ENCODE measurements around the gene MICAL3.

Gene MICAL3

DNA sequence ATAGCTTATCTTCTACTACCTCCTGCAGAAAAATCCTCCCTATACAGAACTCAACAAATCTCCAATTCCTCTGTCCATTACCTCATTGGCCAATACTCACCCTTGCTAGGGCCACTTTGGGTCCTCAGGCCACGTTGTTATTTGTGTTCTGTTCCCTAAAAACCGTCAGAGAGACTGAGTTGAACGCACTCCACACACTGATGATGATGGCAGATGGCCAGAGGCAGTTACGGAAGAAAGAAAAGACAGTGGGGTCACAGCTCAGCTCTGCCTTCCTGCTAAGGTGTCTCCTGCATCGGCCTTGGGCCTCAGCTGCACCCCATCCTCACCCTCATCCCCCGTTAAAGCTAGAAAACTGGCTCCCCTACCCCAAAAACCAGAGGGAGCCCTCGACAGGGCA, 66.2 kb downstream of the MICAL3 start:
- in situ Hi-C loops (cut with MboI; ENCODE audit: low sequenced_read_pairs): no loop called here

GRCh38 chr22:17957693-17958092, 66.7 kb downstream of the MICAL3 start:
- in situ Hi-C loops (cut with MboI; ENCODE audit: low sequenced_read_pairs): no loop called here

DNA sequence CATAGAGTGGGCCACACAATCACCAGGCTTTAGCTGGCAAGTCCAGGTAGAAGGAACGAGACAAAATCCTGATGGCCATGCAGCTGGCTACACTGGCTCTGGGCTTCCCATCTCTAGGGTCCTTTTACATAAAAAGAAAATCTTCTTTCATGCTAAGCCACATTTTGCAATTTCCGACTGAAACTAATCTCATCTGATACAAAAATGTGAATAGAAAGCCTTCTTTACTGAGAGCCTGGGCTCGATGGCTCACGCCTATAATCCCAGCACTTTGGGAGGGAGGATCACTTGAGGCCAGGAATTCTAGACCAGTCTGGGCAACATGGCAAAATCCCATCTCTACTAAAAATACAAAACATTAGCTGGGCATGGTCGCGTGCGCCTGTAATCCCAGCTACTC, 67.2 kb downstream of the MICAL3 start:
- in situ Hi-C loops (cut with MboI; ENCODE audit: low sequenced_read_pairs): no loop called here

DNA sequence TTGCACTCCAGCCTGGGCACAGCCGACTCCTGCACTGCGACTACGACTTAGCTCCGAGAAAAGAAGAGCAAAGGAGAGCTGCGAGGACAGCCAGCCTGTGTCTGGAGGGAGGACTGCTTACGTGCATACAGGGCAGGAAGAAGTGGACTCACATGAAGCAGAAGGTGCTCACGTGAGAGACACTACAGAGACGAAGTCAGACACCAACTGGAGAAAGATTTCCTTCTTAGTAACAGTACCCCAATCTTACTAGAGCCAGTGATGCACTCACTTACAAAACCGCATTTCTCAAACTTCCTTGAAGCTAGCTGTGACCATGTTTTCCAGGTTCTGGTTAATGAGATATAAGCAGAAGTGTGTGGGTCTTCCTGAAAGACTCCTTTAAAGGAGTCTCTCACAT, 67.7 kb downstream of the MICAL3 start:
- in situ Hi-C loops (cut with MboI; ENCODE audit: low sequenced_read_pairs): no loop called here

DNA sequence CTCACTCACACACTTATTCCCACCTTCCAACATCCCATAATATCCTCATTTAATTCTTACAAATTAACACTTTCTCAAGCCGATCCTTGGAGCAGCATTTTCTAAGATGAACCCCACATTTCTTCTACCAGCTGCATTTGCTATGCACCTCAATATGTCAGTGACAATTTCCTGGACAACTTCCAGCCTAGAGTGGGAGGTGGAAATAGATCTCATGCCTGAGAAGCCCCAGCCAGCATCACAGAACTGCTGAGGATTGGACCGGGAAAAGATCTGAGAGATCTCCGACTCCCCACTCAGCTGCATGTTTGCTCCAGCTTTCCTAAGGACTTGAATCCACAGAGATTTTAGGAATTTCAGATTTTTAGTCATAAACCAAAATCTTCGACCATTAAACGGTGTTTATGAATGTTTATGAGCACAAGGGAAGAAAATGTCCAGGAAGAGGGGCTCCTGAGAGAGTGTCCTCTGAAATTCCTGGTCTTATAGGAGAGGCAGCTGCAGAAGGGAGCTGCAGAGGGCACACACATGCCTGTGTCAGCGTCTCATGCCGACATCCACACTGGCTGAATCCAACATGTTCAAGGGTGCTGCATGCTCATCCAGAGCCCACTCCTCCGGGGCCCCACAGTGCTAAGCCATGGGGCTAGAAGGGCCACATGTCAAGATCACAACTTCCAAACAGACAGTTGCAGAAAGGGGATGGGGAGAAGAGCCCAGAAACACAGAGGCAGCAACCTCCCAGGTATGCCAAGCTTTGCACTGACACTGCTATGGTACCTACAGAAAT, 68.6 kb downstream of the MICAL3 start:
- in situ Hi-C loops (cut with MboI; ENCODE audit: low sequenced_read_pairs): no loop called here

- in situ Hi-C loops (cut with MboI; ENCODE audit: low sequenced_read_pairs): no loop called here
These were observed 69.3 kb downstream of the MICAL3 start for GRCh38 chr22:17954860-17955587.

GRCh38 chr22:17954200-17954859, 70.0 kb downstream of the MICAL3 start:
- in situ Hi-C loops (cut with MboI; ENCODE audit: low sequenced_read_pairs): no loop called here

DNA sequence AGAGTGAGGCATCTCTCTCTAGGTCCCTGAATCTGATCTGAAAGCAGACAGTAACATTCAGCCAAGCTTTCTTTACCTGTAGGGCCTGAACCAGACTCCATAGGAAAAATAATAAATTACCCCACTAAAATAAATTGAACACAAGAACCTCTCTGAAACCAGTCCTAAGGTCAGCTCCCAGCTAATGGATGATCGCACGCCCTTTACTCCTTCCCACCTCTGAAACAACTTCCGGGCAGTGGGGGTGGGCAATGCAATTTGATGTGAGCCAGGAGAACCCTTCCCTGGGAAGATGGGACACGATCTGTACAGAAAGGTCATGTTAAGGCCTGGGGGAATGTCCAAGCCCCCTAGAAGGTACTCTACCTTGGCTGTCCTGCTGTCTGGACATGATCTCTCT, 71.2 kb downstream of the MICAL3 start:
- in situ Hi-C loops (cut with MboI; ENCODE audit: low sequenced_read_pairs): no loop called here

DNA sequence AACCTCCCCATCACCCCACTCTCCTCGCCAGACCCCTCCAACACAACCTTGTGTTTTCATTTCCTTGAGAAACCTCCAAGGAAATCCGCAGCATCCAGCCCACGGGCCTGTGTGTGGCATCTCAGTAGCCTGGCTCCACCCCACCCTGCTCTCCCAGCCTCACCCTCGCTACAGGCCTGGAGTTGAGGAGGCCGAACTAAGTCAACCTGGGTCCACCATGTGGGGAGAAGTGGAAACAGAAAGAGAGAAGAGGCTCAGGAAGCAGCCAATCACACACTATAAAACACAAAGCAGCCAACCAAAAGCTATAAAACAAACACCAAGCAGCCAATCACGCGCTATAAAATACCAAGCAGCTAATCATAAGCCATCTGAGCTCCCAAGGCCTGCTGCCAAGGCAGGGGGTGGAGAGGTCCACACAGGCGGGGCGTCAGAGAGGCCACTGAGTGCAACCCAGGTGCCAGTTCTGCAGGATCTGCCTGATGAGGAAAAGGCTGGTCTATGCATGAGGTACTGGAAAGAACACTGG, 72.0 kb downstream of the MICAL3 start:
- in situ Hi-C loops (cut with MboI; ENCODE audit: low sequenced_read_pairs): no loop called here

DNA sequence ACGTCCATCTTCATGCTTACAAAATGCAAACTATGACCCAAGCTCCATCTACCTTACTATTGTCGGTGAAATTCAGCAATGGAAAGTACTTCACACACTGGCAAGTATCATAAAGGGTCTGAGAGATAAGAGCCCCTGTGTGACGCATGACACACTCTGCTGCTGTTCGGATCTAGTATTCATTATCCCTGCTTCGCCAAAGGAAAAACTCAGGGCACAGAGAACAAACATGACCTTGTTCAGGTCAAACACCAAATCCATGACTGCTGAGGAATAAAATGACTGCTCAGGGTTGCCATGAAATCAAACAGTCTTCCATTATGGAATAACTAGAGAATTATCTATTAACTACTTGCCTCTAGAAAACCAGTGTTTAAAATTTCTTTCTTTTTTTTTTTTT, 73.0 kb downstream of the MICAL3 start:
- in situ Hi-C loops (cut with MboI; ENCODE audit: low sequenced_read_pairs): no loop called here

DNA sequence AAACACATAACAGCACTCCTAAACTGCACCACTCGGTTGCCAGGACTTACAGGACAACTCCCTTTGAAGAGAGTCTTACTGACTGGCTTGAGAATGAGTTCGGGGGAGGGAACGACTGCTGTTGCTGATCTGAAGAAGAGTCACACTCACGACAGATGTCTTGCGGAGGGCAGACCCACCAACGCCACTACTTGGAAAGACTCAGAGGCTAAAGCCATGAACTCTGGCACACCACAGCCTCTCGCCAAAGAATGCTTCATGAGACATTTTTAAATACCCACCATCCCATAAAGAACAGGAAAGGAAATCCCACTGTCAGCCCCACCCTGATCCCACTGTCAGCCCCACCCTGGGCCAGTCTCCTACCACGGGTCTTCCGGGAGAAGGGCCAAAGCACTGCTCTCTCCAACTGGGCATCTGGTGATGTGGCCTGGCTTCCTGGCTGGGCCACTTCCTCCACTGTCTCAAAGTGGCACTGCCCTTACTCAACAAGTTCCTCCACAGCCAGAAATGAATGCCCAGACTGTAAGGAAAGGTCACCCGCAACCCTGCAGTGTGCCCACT, 73.6 kb downstream of the MICAL3 start:
- in situ Hi-C loops (cut with MboI; ENCODE audit: low sequenced_read_pairs): no loop called here

DNA sequence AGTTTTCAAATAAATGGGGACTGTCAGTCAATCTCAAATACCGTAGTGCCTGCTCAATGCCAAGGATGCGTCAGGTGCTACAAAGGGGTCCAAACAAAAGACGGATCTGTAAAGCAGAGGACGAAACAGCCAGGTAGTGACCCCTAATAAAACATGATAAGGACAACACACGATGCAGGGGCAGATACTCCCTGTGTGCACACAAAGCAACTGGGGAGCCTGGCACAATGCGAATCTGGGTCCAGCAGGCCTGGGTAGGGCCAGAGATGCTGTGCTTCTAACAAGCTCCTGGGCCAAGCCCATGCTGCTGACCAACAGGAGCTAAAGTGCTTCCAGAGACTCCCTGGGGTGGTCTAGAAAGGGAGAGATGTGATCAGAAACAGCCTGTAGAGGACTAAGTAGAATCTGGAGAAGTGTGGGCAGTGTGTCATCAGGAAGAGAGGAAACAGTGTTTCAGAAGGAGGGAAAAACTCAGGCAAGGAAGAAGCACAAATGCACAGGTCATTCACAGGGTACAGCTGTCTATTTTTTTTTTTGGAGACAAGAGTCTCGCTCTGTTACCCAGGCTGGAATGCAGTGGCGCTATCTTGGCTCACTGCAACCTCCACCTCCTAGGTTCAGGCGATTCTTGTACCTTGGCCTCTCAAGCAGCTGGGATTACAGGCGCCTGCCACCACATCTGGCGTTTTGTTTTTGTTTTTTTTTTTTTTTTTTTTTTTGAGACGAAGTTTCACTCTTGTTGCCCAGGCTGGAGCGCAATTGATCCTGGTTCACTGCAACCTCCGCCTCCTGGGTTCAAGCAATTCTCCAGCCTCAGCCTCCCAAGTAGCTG, 74.5 kb downstream of the MICAL3 start:
- in situ Hi-C loops (cut with MboI; ENCODE audit: low sequenced_read_pairs): no loop called here

DNA sequence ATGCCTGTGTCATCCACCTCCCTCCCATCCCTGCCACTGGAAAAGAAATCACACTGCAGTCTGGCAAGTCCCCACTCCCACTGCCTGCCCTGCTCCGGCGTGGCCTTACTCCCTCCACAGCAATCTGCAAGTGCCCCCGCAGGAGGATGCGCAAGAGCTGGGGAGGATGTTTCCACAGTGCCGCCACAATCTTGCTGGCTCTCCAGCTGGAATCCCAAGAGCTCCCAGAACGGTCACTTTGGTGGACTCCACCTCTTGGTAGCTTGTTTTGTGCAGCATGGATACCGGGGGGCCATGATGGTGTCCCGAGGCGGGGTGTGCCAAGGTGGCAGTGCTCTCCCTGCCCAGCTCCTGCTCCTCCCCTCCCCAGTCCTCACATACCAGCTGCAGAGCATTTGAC, 76.3 kb downstream of the MICAL3 start:
- in situ Hi-C loops (cut with MboI; ENCODE audit: low sequenced_read_pairs): no loop called here

- in situ Hi-C loops (cut with MboI; ENCODE audit: low sequenced_read_pairs): no loop called here
These were observed 77.5 kb downstream of the MICAL3 start for GRCh38 chr22:17946662-17947367.

- in situ Hi-C loops (cut with MboI; ENCODE audit: low sequenced_read_pairs): no loop called here
These were observed 78.3 kb downstream of the MICAL3 start for GRCh38 chr22:17945888-17946648.

DNA sequence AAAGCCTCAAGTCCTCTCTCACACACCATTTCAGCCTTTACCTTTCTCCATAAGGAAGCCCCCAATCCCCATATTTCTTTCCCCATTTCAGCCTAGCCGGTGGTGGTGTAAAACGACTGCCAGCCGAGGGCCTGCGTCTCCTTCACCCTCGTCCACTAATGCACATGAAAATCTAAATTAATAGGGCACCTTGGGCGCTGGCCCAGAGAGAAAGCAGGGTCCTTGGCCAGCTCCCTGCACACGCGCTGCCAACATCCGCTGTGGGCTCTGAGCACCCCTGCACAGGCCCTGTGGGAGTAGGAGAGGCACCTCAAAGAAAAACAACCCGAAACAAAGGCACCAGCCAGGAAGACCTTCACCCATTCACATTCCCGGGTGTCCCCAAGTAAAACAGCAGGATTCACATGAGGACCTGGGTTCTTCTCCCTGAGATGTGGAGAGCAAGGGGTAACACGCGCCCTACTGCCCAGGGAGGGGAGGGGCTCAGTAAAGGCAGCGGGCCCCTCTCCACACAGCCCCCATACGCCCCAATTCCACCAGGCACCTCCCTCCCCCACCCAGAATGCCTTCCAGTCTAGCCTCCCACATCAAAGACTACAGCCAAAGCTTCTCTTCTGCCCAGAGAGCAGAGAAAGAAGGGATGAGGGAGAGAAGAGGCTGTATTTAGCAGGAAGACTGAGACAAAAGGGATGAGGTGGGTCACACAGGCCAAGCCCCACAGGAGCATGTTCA, 79.0 kb downstream of the MICAL3 start:
- in situ Hi-C loops (cut with MboI; ENCODE audit: low sequenced_read_pairs): no loop called here

GRCh38 chr22:17944256-17944655, 80.1 kb downstream of the MICAL3 start:
- in situ Hi-C loops (cut with MboI; ENCODE audit: low sequenced_read_pairs): no loop called here

GRCh38 chr22:17943533-17944249, 80.7 kb downstream of the MICAL3 start:
- in situ Hi-C loops (cut with MboI; ENCODE audit: low sequenced_read_pairs): no loop called here
